SK-N-MC (cell line): ENCODE measurements around the gene ENG.

Source experiments
- DNase-seq: peaks from one replicate; pipeline ENCODE4 v3.0.0-alpha.2; 2011; ENCODE audit warnings: low read depth, low spot score
- H3K27ac ChIP-seq: fragments of 200-600 bp; sonication (generic); 2 replicates; pipeline ENCODE4 v1.5.1; 2016; ENCODE audit warnings: mixed run types
- H3K36me3 ChIP-seq: fragments of 200-600 bp; sonication (generic); 2 replicates; pipeline ENCODE4 v1.6.1; 2017; ENCODE audit warnings: antibody characterized with exemption, low read length, mixed read lengths; ENCODE audit not compliant: insufficient read depth
- H3K4me3 ChIP-seq: fragments of 200-600 bp; sonication (generic); 2 replicates; pipeline ENCODE4 v1.5.1; 2016
- H3K9ac ChIP-seq: fragments of 200-600 bp; sonication (generic); 2 replicates; pipeline ENCODE4 v1.8.0; 2017; ENCODE audit warnings: mixed run types, mixed read lengths; ENCODE audit not compliant: insufficient read length
- H3K9me3 ChIP-seq: fragments of 200-600 bp; sonication (generic); 2 replicates; pipeline ENCODE4 v1.6.1; 2017; ENCODE audit warnings: low read depth, mild to moderate bottlenecking, antibody characterized with exemption, low read length, moderate library complexity, mixed read lengths
- EZH2 ChIP-seq: fragments of 200-600 bp; sonication (generic); IDR thresholded peaks from one replicate; pipeline ENCODE4 v1.6.1; 2017; ENCODE audit warnings: antibody characterized with exemption
- FOXP2 ChIP-seq: optimal IDR thresholded peaks from 2 replicates; pipeline ENCODE3; 2011; ENCODE audit warnings: mild to moderate bottlenecking, moderate library complexity; ENCODE audit not compliant: insufficient read depth; ENCODE audit errors: extremely low read length, control extremely low read depth
- POLR2AphosphoS5 ChIP-seq: IDR thresholded peaks from 2 replicates; pipeline ENCODE4 v1.6.1; 2012; ENCODE audit warnings: mild to moderate bottlenecking, low read depth, low read length, borderline replicate concordance

ENG gene

DNA sequence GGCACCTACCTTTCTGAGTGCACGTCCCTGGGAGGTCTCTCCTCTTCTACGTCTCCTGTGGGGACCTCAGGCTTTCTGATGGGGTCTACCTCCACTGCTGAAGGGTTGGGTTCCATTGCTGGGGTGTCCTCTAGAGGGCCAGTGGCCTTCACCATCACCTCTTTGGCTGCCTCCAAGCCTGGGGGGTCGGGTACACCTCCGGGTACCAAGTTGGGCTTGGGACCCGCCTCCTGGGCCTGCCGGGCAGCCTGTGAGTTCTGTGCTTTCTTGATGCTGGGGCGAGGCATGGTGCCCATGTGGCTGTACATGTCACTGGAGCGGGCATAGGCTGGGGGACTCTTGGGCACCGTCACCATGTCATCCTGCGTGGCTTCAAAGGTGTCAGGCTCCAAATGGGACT lies 80.5 kb downstream of the ENG start:
- no peak for DNase-seq
- H3K9me3 ChIP-seq, result no peaks in the 10 kb centered on the region
- TF ChIP-seq EZH2 (no peak), FOXP2 (no peak), POLR2AphosphoS5 (no peak)
- H3K27ac ChIP-seq, result no peak overlapping the region
- H3K4me3 ChIP-seq, result no peak overlapping the region
- no peak overlapping the region for H3K9ac ChIP-seq
- H3K36me3 ChIP-seq, result no peaks in the 10 kb centered on the region

DNA sequence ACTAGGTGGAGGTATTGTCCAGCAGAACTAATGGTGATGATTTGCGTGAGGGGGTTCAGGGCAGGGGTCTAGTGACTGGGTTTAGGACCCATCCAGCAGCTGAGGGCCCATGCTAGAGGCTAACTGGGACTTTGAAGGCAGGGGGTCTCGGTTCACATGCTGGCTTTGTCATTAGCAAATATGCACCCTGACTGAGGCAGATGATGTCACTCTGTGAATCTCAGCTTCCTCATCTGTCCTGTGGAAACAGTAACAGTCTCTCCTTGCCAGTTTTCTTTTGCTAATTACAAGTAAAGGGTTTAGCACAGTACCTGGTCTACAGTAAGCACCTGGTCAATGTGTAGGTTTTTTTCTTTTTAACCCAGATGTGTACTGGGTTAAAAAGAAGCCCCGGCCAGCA lies 81.2 kb downstream of the ENG start:
- Histone ChIP-seq H3K4me3 (no peak overlapping the region), H3K36me3 (no peaks in the 10 kb centered on the region), H3K9me3 (no peaks in the 10 kb centered on the region), H3K27ac (no peak overlapping the region), H3K9ac (no peak overlapping the region)
- TF ChIP-seq EZH2, result no peak
- no peak for TF ChIP-seq POLR2AphosphoS5
- TF ChIP-seq FOXP2, result no peak
- no peak for DNase-seq

DNA sequence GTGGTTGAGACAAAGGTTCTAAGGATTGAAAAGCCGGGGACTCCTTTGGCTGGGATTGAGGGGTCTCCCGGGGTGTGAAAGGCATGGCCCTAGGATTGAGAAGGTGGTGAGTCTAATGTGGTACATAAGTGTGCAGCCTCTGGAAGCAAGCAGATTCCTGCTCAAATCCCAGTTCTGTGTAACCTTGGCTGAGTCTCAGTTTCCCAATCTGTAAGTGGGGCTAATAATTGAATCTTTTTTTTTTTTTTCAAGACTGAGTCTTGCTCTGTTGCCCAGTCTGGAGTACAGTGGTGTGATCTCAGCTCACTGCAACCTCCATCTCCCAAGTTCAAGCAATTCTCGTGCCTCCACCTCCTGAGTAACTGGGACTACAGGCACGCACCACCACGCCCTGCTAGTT lies 81.9 kb downstream of the ENG start:
- no peak overlapping the region for H3K4me3 ChIP-seq
- H3K9ac ChIP-seq, result no peak overlapping the region
- DNase-seq, result no peak
- no peaks in the 10 kb centered on the region for H3K36me3 ChIP-seq
- no peak overlapping the region for H3K27ac ChIP-seq
- TF ChIP-seq FOXP2 (no peak), EZH2 (no peak), POLR2AphosphoS5 (no peak)
- H3K9me3 ChIP-seq, result no peaks in the 10 kb centered on the region

DNA sequence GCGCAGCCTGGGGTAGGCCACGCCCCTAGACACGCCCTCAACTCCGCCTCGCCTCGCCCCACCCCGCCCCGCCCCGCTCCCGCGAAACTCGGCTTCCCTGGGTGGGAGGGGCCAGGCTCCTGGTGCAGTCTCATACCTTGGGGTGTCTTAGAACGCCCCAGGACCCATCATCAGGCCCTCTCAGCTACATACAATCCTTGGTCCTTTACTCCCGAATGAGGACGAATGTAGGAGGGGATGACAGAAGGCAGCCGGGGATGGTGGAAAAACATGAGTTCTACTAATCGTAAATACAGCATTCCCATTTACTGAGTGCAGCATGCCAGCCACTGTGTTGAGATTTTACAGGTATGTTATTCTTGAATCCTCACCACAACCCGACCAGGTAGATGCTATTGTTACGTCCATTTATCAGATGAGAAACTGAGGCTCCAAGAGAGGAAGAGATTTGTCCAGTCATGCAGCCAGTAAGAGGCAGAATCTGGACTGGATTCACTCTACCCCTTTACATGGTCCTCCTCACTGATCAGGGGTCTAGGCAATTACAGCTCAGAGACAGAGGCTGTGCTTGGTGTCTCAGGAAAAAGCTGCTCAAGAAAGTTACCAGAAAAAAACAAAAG lies 82.8 kb downstream of the ENG start:
- Histone ChIP-seq H3K9ac (peak overlapping the region; percentile 59), H3K27ac (0 out of 2 replicates have a peak overlapping the region, but pooled peaks have one; percentile 11), H3K9me3 (no peaks in the 10 kb centered on the region), H3K36me3 (no peaks in the 10 kb centered on the region), H3K4me3 (peak overlapping the region; percentile 75)
- no peak for DNase-seq
- TF ChIP-seq EZH2, result no peak
- TF ChIP-seq FOXP2, result no peak
- no peak for TF ChIP-seq POLR2AphosphoS5

- Histone ChIP-seq H3K27ac (no peak overlapping the region), H3K4me3 (peak overlapping the region; percentile 75), H3K36me3 (no peaks in the 10 kb centered on the region), H3K9ac (no peak overlapping the region), H3K9me3 (no peaks in the 10 kb centered on the region)
- peak; percentile 62 for DNase-seq
- TF ChIP-seq FOXP2 (no peak), POLR2AphosphoS5 (no peak), EZH2 (no peak)
Measured at GRCh38 chr9:127770905-127771569, 83.4 kb downstream of the ENG start.

DNA sequence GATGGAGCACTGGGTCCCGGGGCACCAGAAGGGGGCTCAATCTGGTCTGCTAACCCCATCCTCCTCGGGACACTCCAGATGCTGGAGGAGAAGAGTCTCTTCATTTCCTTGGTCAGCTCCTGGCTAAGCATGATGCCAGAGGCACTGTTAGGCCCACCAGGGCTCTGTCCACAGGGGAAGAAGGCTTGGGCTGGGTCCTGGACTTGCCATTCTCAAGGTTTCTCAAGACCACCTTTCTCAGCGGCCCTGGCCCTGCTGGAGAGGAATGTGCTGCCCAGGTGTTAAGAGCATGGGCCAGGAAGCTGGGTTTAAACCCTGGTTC lies 83.9 kb downstream of the ENG start:
- DNase-seq, result no peak
- Histone ChIP-seq H3K9ac (no peak overlapping the region), H3K36me3 (no peaks in the 10 kb centered on the region), H3K27ac (no peak overlapping the region), H3K4me3 (peak overlapping the region; percentile 75), H3K9me3 (no peaks in the 10 kb centered on the region)
- no peak for TF ChIP-seq FOXP2
- TF ChIP-seq EZH2, result no peak
- TF ChIP-seq POLR2AphosphoS5, result no peak

DNA sequence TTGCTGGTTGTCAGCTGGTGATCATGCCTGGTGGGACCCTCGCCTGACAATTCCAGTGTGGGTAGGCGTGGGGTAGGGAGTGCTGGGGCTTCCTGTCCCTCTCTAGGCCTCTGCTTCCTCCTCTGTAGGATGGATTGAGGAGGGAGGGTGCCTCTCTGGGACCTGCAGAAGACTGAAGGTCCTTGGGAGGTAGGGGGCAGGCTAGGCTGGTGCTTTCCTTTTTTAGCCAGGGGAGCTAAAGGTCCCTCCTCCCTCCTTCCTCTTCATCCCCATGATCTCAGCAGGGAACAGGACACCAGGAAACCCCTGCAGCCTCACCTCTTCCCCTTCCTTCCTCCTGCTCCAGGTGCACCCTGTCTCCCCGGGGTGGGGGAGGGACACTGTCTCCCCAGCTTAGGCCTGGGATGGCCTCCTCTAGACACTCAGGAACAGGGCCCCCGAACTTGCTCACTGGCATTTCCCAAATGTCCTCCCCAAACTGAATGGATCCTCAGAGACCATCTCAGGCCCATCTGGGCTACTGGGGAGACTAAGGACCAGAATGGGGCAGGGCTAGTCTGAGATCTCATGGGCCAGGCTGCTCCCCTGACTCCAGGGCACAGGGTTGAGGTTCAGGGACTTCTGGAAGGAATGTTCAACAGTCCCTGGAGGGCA lies 84.4 kb downstream of the ENG start:
- H3K36me3 ChIP-seq, result no peaks in the 10 kb centered on the region
- no peak overlapping the region for H3K9ac ChIP-seq
- no peak overlapping the region for H3K4me3 ChIP-seq
- DNase-seq, result no peak
- no peak for TF ChIP-seq EZH2
- no peak for TF ChIP-seq POLR2AphosphoS5
- no peak for TF ChIP-seq FOXP2
- no peaks in the 10 kb centered on the region for H3K9me3 ChIP-seq
- no peak overlapping the region for H3K27ac ChIP-seq

DNA sequence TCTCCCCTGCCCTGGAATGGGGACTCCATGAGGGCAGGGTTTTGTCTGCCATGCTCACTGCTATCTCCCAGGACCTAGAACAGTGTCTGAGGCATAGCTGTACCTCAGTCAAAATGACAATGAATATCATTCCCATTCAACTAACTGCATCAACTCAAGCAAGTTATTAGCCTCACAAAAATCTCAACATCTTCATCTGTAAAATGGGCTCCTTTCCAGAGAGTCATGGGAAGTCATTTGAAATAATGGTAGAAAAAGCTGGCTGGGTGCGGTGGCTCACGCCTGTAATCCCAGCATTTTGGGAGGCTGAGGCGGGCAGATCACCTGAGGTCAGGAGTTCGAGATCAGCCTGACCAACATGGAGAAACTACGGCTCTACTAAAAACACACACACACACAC lies 85.4 kb downstream of the ENG start:
- Histone ChIP-seq H3K27ac (no peak overlapping the region), H3K9ac (no peak overlapping the region), H3K36me3 (no peaks in the 10 kb centered on the region), H3K4me3 (no peak overlapping the region), H3K9me3 (no peaks in the 10 kb centered on the region)
- DNase-seq, result no peak
- TF ChIP-seq FOXP2 (no peak), EZH2 (no peak), POLR2AphosphoS5 (no peak)
